SK-N-SH (cell line): ENCODE measurements around the gene GNAZ. TPM values are rescaled to one million over a fixed set of nuclear protein-coding genes. Genes with fewer than 3 reads are reported as not detected.

Experiments used
- CTCF ChIA-PET: fragments of 300-600, 350-600 bp; formaldehyde crosslinking; extraction: SDS; loops from one replicate; lab custom pipeline; 2021; lab: Yijun Ruan, JAX
- POLR2A ChIA-PET: fragments of 350-600 bp; sonication (Branson Sonifier 250); formaldehyde crosslinking; extraction: SDS; loops from one replicate; lab custom pipeline; 2020; ENCODE audit warnings: antibody characterized with exemption, inconsistent platforms; lab: Yijun Ruan, JAX
- DNase-seq: peaks from one replicate; pipeline ENCODE4 v3.0.0; 2012
- H2AFZ ChIP-seq: fragments of 200-600 bp; sonication (generic); 2 replicates; pipeline ENCODE4 v1.8.1; 2016; ENCODE audit warnings: antibody characterized with exemption, mild to moderate bottlenecking, low read depth
- H3F3A ChIP-seq: fragments of 200-600 bp; sonication (generic); replicated peaks from 2 replicates; pipeline ENCODE3; 2016; ENCODE audit warnings: antibody characterized with exemption, mild to moderate bottlenecking; ENCODE audit not compliant: insufficient read depth
- H3K27ac ChIP-seq, 2 experiments: fragments of 200-500 bp in 1 of 2; fragments of 200-600 bp in 1 of 2; sonication (Bioruptor generic) in 1 of 2; sonication (generic), shearing (Covaris generic) in 1 of 2; 2 replicates each; pipeline versions ENCODE4 v1.5.1 to v1.6.1; 2014 to 2016; ENCODE audit warnings: low read depth in 2 of 2, inconsistent platforms in 1 of 2, low read length in 1 of 2, mild to moderate bottlenecking in 1 of 2, mixed read lengths in 1 of 2
- H3K27me3 ChIP-seq: fragments of 200-600 bp; sonication (generic), shearing (Covaris generic); 2 replicates; pipeline ENCODE4 v1.6.1; 2016; ENCODE audit warnings: mixed run types; ENCODE audit not compliant: insufficient read depth
- H3K36me3 ChIP-seq, 2 experiments: fragments of 200-500 bp in 1 of 2; fragments of 200-600 bp in 1 of 2; sonication (Bioruptor generic) in 1 of 2; sonication (generic) in 1 of 2; replicated peaks in 1 of 2; 2 replicates each; pipeline versions ENCODE3 to v1.5.1; 2014 to 2016; ENCODE audit warnings: low read length in 1 of 2, mild to moderate bottlenecking in 1 of 2; ENCODE audit not compliant: insufficient read depth in 2 of 2, control insufficient read depth in 1 of 2
- H3K4me1 ChIP-seq, 2 experiments: fragments of 200-500 bp in 1 of 2; fragments of 200-600 bp in 1 of 2; sonication (Bioruptor generic) in 1 of 2; sonication (generic), shearing (Covaris generic) in 1 of 2; 2 replicates each; pipeline versions ENCODE4 v1.5.1 to v1.6.1; 2014 to 2016; ENCODE audit warnings: low read depth in 1 of 2, low read length in 1 of 2, mixed run types in 1 of 2; ENCODE audit not compliant: insufficient read depth in 2 of 2, control insufficient read depth in 1 of 2
- H3K4me2 ChIP-seq: fragments of 200-600 bp; sonication (generic), shearing (Covaris generic); 2 replicates; pipeline ENCODE4 v1.6.1; 2017; ENCODE audit warnings: mixed run types
- H3K4me3 ChIP-seq, 2 experiments: fragments of 200-500 bp in 1 of 2; fragments of 200-600 bp in 1 of 2; sonication (Bioruptor generic) in 1 of 2; sonication (generic), shearing (Covaris generic) in 1 of 2; 2 replicates each; pipeline versions ENCODE4 v1.5.1 to v1.8.1; 2014 to 2016; ENCODE audit warnings: low read depth in 2 of 2, inconsistent platforms in 1 of 2, low read length in 1 of 2, mild to moderate bottlenecking in 1 of 2, mixed read lengths in 1 of 2, moderate library complexity in 1 of 2
- H3K79me2 ChIP-seq: fragments of 200-600 bp; sonication (generic); 2 replicates; pipeline ENCODE4 v1.8.1; 2017; ENCODE audit warnings: mild to moderate bottlenecking; ENCODE audit not compliant: insufficient read depth
- H3K9ac ChIP-seq: fragments of 200-600 bp; sonication (generic); 2 replicates; pipeline ENCODE4 v1.6.1; 2017; ENCODE audit warnings: mixed run types
- H3K9me2 ChIP-seq: fragments of 200-600 bp; sonication (generic); 2 replicates; pipeline ENCODE4 v1.6.1; 2017; ENCODE audit warnings: mixed run types
- H3K9me3 ChIP-seq: fragments of 200-600 bp; sonication (generic); 2 replicates; pipeline ENCODE4 v1.6.1; 2017; ENCODE audit warnings: mixed run types, mild to moderate bottlenecking, moderate library complexity
- H4K20me1 ChIP-seq: fragments of 200-600 bp; sonication (generic); 2 replicates; pipeline ENCODE4 v1.6.1; 2017; ENCODE audit warnings: mild to moderate bottlenecking, mixed run types; ENCODE audit not compliant: insufficient read depth
- CTCF ChIP-seq: fragments of 200-600 bp; sonication (generic); IDR thresholded peaks from 2 replicates; pipeline ENCODE4 v1.6.1; 2017; ENCODE audit warnings: antibody characterized with exemption, mild to moderate bottlenecking, moderate library complexity
- EP300 ChIP-seq, 2 experiments: IDR thresholded peaks; 2 replicates each; pipeline versions ENCODE4 v1.4.0 to v1.6.1; 2012; ENCODE audit warnings: borderline replicate concordance in 1 of 2, low read depth in 1 of 2, low read length in 1 of 2
- EZH2phosphoT487 ChIP-seq: fragments of 200-600 bp; sonication (generic); IDR thresholded peaks from 2 replicates; pipeline ENCODE4 v1.6.1; 2017; ENCODE audit warnings: low read depth, mixed run types, mild to moderate bottlenecking, antibody characterized with exemption, moderate library complexity, borderline replicate concordance
- GABPA ChIP-seq: IDR thresholded peaks from 2 replicates; pipeline ENCODE4 v1.4.0; 2012; ENCODE audit warnings: low read depth, mild to moderate bottlenecking
- MAX ChIP-seq: IDR thresholded peaks from 2 replicates; pipeline ENCODE4 v1.4.0; 2012; ENCODE audit warnings: low read depth
- MEF2A ChIP-seq: IDR thresholded peaks from 2 replicates; pipeline ENCODE4 v1.4.0; 2012; ENCODE audit warnings: low read depth, borderline replicate concordance
- MXI1 ChIP-seq: IDR thresholded peaks from 2 replicates; pipeline ENCODE4 v1.6.1; 2012; ENCODE audit warnings: mild to moderate bottlenecking, low read depth, low read length, improper control_type of control experiment
- NFIC ChIP-seq: IDR thresholded peaks from 2 replicates; pipeline ENCODE4 v1.4.0; 2012; ENCODE audit warnings: borderline replicate concordance
- RAD21 ChIP-seq: IDR thresholded peaks from 2 replicates; pipeline ENCODE4 v1.6.1; 2012; ENCODE audit warnings: mild to moderate bottlenecking, low read length
- RCOR1 ChIP-seq: fragments of 150-350 bp; IDR thresholded peaks from 2 replicates; pipeline ENCODE4 v1.6.1; 2017; ENCODE audit warnings: antibody characterized with exemption, low read length
- REST ChIP-seq: IDR thresholded peaks from 2 replicates; pipeline ENCODE4 v1.6.1; 2012; ENCODE audit warnings: mild to moderate bottlenecking, low read depth, low read length, moderate library complexity
- TAF1 ChIP-seq: IDR thresholded peaks from 2 replicates; pipeline ENCODE4 v1.6.1; 2012; ENCODE audit warnings: low read depth, mild to moderate bottlenecking, low read length, moderate library complexity, borderline replicate concordance
- YY1 ChIP-seq: IDR thresholded peaks from 2 replicates; pipeline ENCODE4 v1.4.0; 2012; ENCODE audit warnings: low read depth, mild to moderate bottlenecking
- ZBTB33 ChIP-seq: IDR thresholded peaks from 2 replicates; pipeline ENCODE4 v1.4.0; 2012; ENCODE audit warnings: low read depth, borderline replicate concordance
- WGBS: methylation state at CpG from one replicate; pipeline ENCODE4 v1.1.6; 2017; ENCODE audit warnings: low lambda C conversion rate; 5-methylcytosine and 5-hydroxymethylcytosine counted together
- polyA plus RNA-seq, 3 experiments: library from polyadenylated mRNA; depleted of rRNA; stranded (reverse); fragments of >200 nt; gene quantifications; 2 replicates each; pipeline ENCODE4 v1.2.3, GENCODE V29; 2012

GNAZ gene
- polyA plus RNA-seq, 1 of the 3 experiments (the other 2 are of a cell fraction), result 6.5 TPM

- TF ChIP-seq CTCF, result no peak
- no peak for TF ChIP-seq NFIC
- TF ChIP-seq RAD21, result no peak
- no peak for TF ChIP-seq MXI1
- no peak for TF ChIP-seq YY1
These were observed 4.7 kb downstream of the GNAZ start (continued) for GRCh38 chr22:23075050-23075449.

- H3K9ac ChIP-seq, result no peak overlapping the region
- H3K27ac ChIP-seq, result no peak overlapping the region
- 93% methylated on average over 5 of the region's 9 CpGs for WGBS
- no peak overlapping the region for H3K4me3 ChIP-seq
- POLR2A ChIA-PET, result no interaction called here
- no peaks in the 10 kb centered on the region for H3K9me2 ChIP-seq
- H3K27me3 ChIP-seq, result no peaks in the 10 kb centered on the region
- peaks cover 0 to 57% of the 10 kb centered on the region in 2 experiments; a peak in 1 of 4 replicates for H3K4me1 ChIP-seq
- H4K20me1 ChIP-seq, result peaks cover 7% of the 10 kb centered on the region; the same call in 1 of the 2 replicates
- no peaks in the 10 kb centered on the region for H3F3A ChIP-seq
- H3K79me2 ChIP-seq, result no peaks in the 10 kb centered on the region; the same call in 1 of the 2 replicates
- no peak for DNase-seq
- no peaks in the 10 kb centered on the region for H3K9me3 ChIP-seq
- H2AFZ ChIP-seq, result no peak overlapping the region
- CTCF ChIA-PET, result interaction anchor here (2.7 kb wide), 1 partner anchor 116 kb away, joined by 10 read pairs; no protein-coding TSS in a partner anchor
- TF ChIP-seq EP300 (IDR thresholded peaks at IDR 0.05; ENCODE audit: borderline replicate concordance in 1 of 2, low read depth in 1 of 2, low read length in 1 of 2) (no peak), GABPA (no peak), MXI1 (no peak), MAX (no peak), EZH2phosphoT487 (no peak), RCOR1 (no peak), TAF1 (no peak)
- H3K36me3 ChIP-seq, result no peaks in the 10 kb centered on the region
- no peak overlapping the region for H3K4me2 ChIP-seq
These were observed 5.4 kb downstream of the GNAZ start for GRCh38 chr22:23075525-23076216.

- DNase-seq, result no peak
- no peaks in the 10 kb centered on the region for H3K27me3 ChIP-seq
- H3K4me2 ChIP-seq, result no peak overlapping the region
- no peaks in the 10 kb centered on the region for H3F3A ChIP-seq
- H3K9ac ChIP-seq, result no peak overlapping the region
- 89% methylated on average over 10 of the region's 10 CpGs for WGBS
- ChIA-PET CTCF (interaction anchor here (0.6 to 2.7 kb wide), 4 partner anchors 17 to 806 kb away, joined by 3 to 10 read pairs (median 4); no protein-coding TSS in a partner anchor), POLR2A (no interaction called here)
- H3K4me1 ChIP-seq, result peaks cover 0 to 48% of the 10 kb centered on the region in 2 experiments; a peak in 1 of 4 replicates
- peaks cover 7% of the 10 kb centered on the region; the same call in 1 of the 2 replicates for H4K20me1 ChIP-seq
- no peaks in the 10 kb centered on the region for H3K9me3 ChIP-seq
- H3K9me2 ChIP-seq, result no peaks in the 10 kb centered on the region
- no peaks in the 10 kb centered on the region for H3K36me3 ChIP-seq
- H3K4me3 ChIP-seq, result no peak overlapping the region
- no peak overlapping the region for H2AFZ ChIP-seq
- no peaks in the 10 kb centered on the region for H3K79me2 ChIP-seq
- H3K27ac ChIP-seq, result no peak overlapping the region
- TF ChIP-seq MEF2A (no peak), YY1 (no peak), EZH2phosphoT487 (no peak), REST (no peak), ZBTB33 (no peak)
These were observed 6.7 kb downstream of the GNAZ start for GRCh38 chr22:23076896-23077572.
